Neuronal stem cell (in vitro differentiated cells): ENCODE data around the gene CD59.

Source experiments
- DNase-seq: peaks from one replicate; pipeline ENCODE4 v3.0.0-alpha.2; 2013; ENCODE audit warnings: low spot score
- H2AFZ ChIP-seq: one replicate; pipeline ENCODE4 v1.6.1; 2013; ENCODE audit warnings: mild to moderate bottlenecking, low read length, inconsistent platforms
- H2AK5ac ChIP-seq: 2 replicates; pipeline ENCODE4 v1.6.1; 2013; ENCODE audit warnings: low read depth, mild to moderate bottlenecking, inconsistent platforms, low read length, moderate library complexity, mixed read lengths
- H2BK120ac ChIP-seq: 2 replicates; pipeline ENCODE4 v1.6.1; 2013; ENCODE audit warnings: low read depth, mild to moderate bottlenecking, inconsistent platforms, low read length, moderate library complexity, mixed read lengths
- H2BK12ac ChIP-seq: one replicate; pipeline ENCODE4 v1.6.1; 2013; ENCODE audit warnings: low read length, inconsistent platforms
- H2BK15ac ChIP-seq: 2 replicates; pipeline ENCODE4 v1.6.1; 2013; ENCODE audit warnings: mild to moderate bottlenecking, low read length, inconsistent platforms, mixed read lengths
- H2BK5ac ChIP-seq: one replicate; pipeline ENCODE4 v1.6.1; 2013; ENCODE audit warnings: inconsistent platforms, mild to moderate bottlenecking, low read length, moderate library complexity
- H3K14ac ChIP-seq: one replicate; pipeline ENCODE4 v1.6.1; 2013; ENCODE audit warnings: low read length, inconsistent platforms
- H3K18ac ChIP-seq: 2 replicates; pipeline ENCODE4 v1.6.1; 2013; ENCODE audit warnings: low read length, inconsistent platforms
- H3K23ac ChIP-seq: 2 replicates; pipeline ENCODE4 v1.6.1; 2013; ENCODE audit warnings: low read depth, mild to moderate bottlenecking, mixed read lengths, low read length, inconsistent platforms; ENCODE audit not compliant: poor library complexity
- H3K27ac ChIP-seq: replicated peaks from 3 replicates; pipeline ENCODE4 v1.5.1; 2013; ENCODE audit warnings: low read length, inconsistent platforms
- H3K27me3 ChIP-seq, 3 experiments: 2 replicates each; pipeline ENCODE4 v1.6.1; 2013; ENCODE audit warnings: low read length in 3 of 3, mild to moderate bottlenecking in 2 of 3, inconsistent platforms in 1 of 3, low read depth in 1 of 3, mixed read lengths in 1 of 3, moderate library complexity in 1 of 3; ENCODE audit not compliant: control insufficient read depth in 3 of 3, insufficient read depth in 3 of 3
- H3K36me3 ChIP-seq, 2 donors: replicated peaks in 1 of 2; 2 replicates each; pipeline ENCODE4 v1.6.1; 2013; ENCODE audit warnings: low read length in 2 of 2; ENCODE audit not compliant: control insufficient read depth in 2 of 2, insufficient read depth in 2 of 2
- H3K4ac ChIP-seq: 2 replicates; pipeline ENCODE4 v1.6.1; 2013; ENCODE audit warnings: inconsistent platforms, mild to moderate bottlenecking, low read length, moderate library complexity
- H3K4me1 ChIP-seq, 2 donors: 1 replicate in 1 of 2; 2 replicates in 1 of 2; pipeline ENCODE4 v1.6.1; 2013; ENCODE audit warnings: low read length in 2 of 2, low read depth in 1 of 2; ENCODE audit not compliant: control insufficient read depth in 2 of 2, insufficient read depth in 1 of 2
- H3K4me2 ChIP-seq: one replicate; pipeline ENCODE4 v1.6.1; 2013; ENCODE audit warnings: mild to moderate bottlenecking, low read length, inconsistent platforms; ENCODE audit not compliant: insufficient read depth, poor library complexity, severe bottlenecking
- H3K4me3 ChIP-seq, 2 donors: 2 replicates each; pipeline ENCODE4 v1.5.1; 2013; ENCODE audit warnings: low read length in 2 of 2, mild to moderate bottlenecking in 2 of 2, inconsistent platforms in 1 of 2, moderate library complexity in 1 of 2
- H3K79me1 ChIP-seq: one replicate; pipeline ENCODE4 v1.6.1; 2013; ENCODE audit warnings: low read depth, mild to moderate bottlenecking, inconsistent platforms, low read length, moderate library complexity
- H3K9ac ChIP-seq: one replicate; pipeline ENCODE4 v1.6.1; 2013; ENCODE audit warnings: mild to moderate bottlenecking, low read depth, low read length, inconsistent platforms; ENCODE audit not compliant: poor library complexity
- H3K9me3 ChIP-seq, 2 donors: replicated peaks in 1 of 2; 2 replicates each; pipeline versions ENCODE3 to v1.6.1; 2013; ENCODE audit warnings: low read length in 2 of 2, mild to moderate bottlenecking in 2 of 2, inconsistent platforms in 1 of 2, low read depth in 1 of 2, mixed read lengths in 1 of 2, moderate library complexity in 1 of 2; ENCODE audit not compliant: control insufficient read depth in 2 of 2, insufficient read depth in 1 of 2
- H4K8ac ChIP-seq: one replicate; pipeline ENCODE4 v1.6.1; 2013; ENCODE audit warnings: low read depth, mild to moderate bottlenecking, inconsistent platforms, low read length, moderate library complexity
- H4K91ac ChIP-seq: one replicate; pipeline ENCODE4 v1.6.1; 2013; ENCODE audit warnings: low read length, low read depth, mild to moderate bottlenecking, inconsistent platforms; ENCODE audit not compliant: poor library complexity
- WGBS, 2 donors: extraction: QIAGEN DNeasy Blood & Tissue Kit; methylation state at CpG; one replicate each; pipeline ENCODE4 v1.1.7; 2013; ENCODE audit warnings: missing lambda C conversion rate in 2 of 2, mixed read lengths in 1 of 2; ENCODE audit not compliant: insufficient read length in 2 of 2, insufficient replicate concordance in 1 of 2; ENCODE audit errors: extremely low coverage in 2 of 2; 5-methylcytosine and 5-hydroxymethylcytosine counted together

Gene CD59

DNA sequence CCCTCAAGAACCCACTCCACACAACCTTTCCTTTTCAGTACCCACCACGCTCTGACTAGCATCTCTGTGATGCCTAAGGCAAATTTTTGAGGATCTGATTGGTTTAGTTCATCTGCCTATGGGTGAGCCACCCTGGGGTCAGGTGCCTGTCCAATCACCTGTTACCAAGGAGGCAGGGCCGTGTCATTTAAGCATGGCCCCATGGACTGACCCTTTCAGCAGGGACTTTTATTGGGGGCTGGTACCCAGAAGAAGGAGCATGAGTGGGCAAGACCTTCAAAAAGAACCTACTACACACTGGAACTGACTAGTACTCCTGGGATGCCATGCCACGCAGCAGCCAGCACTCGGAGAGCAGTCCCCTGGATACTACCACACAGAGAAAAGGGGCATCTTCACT, 64.0 kb downstream of the CD59 start:
- Histone ChIP-seq H4K8ac (no peak overlapping the region), H3K9ac (no peak overlapping the region), H3K4me1 (peaks cover 2 to 32% of the 10 kb centered on the region in 2 donors), H3K4me3 (no peak overlapping the region), H3K23ac (no peak overlapping the region), H3K4ac (no peak overlapping the region), H2BK120ac (no peak overlapping the region), H2BK15ac (no peak overlapping the region), H3K27me3 (no peaks in the 10 kb centered on the region), H2BK5ac (no peak overlapping the region), H3K9me3 (no peaks in the 10 kb centered on the region), H3K4me2 (no peak overlapping the region), H3K27ac (no peak overlapping the region), H3K14ac (no peak overlapping the region), H3K18ac (no peak overlapping the region), H3K79me1 (no peaks in the 10 kb centered on the region), H4K91ac (no peak overlapping the region), H3K36me3 (no peaks in the 10 kb centered on the region), H2AK5ac (no peak overlapping the region), H2AFZ (no peak overlapping the region), H2BK12ac (no peak overlapping the region)
- no peak for DNase-seq
- WGBS, 2 donors: no CpG with 5 or more reads among the region's 4 CpGs

DNA sequence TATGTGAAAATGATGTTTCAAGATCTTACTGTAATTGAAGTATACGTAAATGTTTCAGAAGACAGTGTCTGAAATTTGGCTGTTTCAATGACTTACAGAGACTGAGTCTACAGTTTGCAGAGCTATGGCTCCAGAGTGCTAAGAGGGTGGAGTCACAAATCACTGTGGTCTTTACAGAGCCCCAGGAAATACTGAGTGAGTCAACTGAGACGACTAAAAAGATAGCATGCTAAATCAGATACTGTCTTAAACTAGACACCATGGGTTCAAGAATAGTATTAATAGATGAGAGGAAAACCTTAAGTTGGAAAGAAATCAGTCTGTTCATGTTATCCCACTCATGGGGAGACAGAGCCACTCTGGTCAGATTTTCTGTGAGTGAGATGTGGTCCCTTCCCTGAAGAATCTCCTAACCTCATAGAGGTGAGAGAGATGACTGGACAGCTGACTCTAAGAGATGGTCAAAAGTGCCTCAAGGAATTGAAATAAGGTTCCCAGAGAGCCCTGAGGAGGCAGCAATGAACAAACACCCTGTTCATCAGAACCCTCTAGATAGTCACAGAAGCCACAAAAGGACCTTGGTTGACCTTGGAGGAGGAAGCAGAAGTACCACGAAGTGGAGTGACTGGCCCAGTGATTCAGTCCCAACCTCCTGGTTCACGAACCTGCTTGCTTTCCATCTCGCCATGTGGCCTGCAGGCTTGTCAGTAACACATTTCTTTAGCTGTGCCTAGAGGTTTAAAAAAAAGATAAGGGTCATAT, 65.8 kb downstream of the CD59 start:
- Histone ChIP-seq H3K4me3 (no peak overlapping the region), H3K9ac (no peak overlapping the region), H3K23ac (no peak overlapping the region), H2BK5ac (no peak overlapping the region), H3K27me3 (no peaks in the 10 kb centered on the region), H3K79me1 (no peaks in the 10 kb centered on the region), H2BK12ac (no peak overlapping the region), H2BK15ac (no peak overlapping the region), H3K4me2 (no peak overlapping the region), H4K8ac (no peak overlapping the region), H3K36me3 (no peaks in the 10 kb centered on the region), H3K4me1 (peaks cover 2 to 32% of the 10 kb centered on the region in 2 donors), H3K14ac (no peak overlapping the region), H2BK120ac (no peak overlapping the region), H3K9me3 (no peaks in the 10 kb centered on the region), H3K4ac (no peak overlapping the region), H2AK5ac (no peak overlapping the region), H3K27ac (no peak overlapping the region), H2AFZ (no peak overlapping the region), H4K91ac (no peak overlapping the region), H3K18ac (no peak overlapping the region)
- WGBS, 2 donors: no CpG with 5 or more reads among the region's 5 CpGs
- DNase-seq: no peak

DNA sequence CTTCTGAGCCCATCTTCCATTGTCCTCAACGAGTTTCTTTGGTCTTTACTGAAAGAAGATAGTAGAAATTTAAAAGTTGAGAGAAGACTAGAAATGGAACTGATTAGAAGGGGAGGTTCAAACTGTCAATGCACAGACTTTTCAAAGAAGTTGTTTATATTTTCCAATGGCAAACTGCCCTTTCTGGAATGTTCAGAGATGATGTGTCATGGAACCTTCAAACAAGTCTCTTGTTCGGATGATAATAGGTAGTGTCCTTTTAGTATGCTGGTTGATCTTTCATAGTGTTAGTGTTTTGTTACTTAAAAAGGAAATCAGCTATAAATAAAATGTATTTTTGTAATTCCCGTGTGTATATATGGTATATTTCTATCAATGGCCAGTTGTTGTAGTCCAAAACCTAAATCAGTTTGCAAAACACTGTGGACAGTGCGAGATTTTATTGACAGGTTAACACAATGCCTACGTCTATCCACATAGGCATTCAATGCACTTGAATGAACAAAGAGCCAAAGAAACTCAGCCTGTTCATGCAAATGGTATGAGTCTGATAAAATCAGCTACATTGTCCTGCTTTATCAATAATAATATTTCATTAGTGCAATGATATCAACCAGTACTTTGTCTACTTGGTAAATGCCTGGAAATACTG, 66.5 kb downstream of the CD59 start:
- peaks cover 0 to 1% of the 10 kb centered on the region in 2 donors for H3K36me3 ChIP-seq
- no peak overlapping the region for H2BK5ac ChIP-seq
- H3K4me3 ChIP-seq: no peak overlapping the region
- peaks cover 0 to 5% of the 10 kb centered on the region in 2 donors for H3K9me3 ChIP-seq
- H3K27ac ChIP-seq: no peak overlapping the region
- no peak overlapping the region for H2AK5ac ChIP-seq
- no peak overlapping the region for H3K9ac ChIP-seq
- H3K79me1 ChIP-seq: no peaks in the 10 kb centered on the region
- no CpG with 5 or more reads among the region's 5 CpGs for WGBS, 2 donors
- H2BK120ac ChIP-seq: no peak overlapping the region
- no peaks in the 10 kb centered on the region for H3K27me3 ChIP-seq
- no peak overlapping the region for H3K4ac ChIP-seq
- H2AFZ ChIP-seq: no peak overlapping the region
- no peak overlapping the region for H4K91ac ChIP-seq
- H3K4me2 ChIP-seq: no peak overlapping the region
- no peak overlapping the region for H3K14ac ChIP-seq
- no peak overlapping the region for H2BK12ac ChIP-seq
- DNase-seq: no peak
- no peak overlapping the region for H4K8ac ChIP-seq
- no peak overlapping the region for H2BK15ac ChIP-seq
- H3K4me1 ChIP-seq: peaks cover 2 to 32% of the 10 kb centered on the region in 2 donors
- no peak overlapping the region for H3K18ac ChIP-seq
- no peak overlapping the region for H3K23ac ChIP-seq

DNA sequence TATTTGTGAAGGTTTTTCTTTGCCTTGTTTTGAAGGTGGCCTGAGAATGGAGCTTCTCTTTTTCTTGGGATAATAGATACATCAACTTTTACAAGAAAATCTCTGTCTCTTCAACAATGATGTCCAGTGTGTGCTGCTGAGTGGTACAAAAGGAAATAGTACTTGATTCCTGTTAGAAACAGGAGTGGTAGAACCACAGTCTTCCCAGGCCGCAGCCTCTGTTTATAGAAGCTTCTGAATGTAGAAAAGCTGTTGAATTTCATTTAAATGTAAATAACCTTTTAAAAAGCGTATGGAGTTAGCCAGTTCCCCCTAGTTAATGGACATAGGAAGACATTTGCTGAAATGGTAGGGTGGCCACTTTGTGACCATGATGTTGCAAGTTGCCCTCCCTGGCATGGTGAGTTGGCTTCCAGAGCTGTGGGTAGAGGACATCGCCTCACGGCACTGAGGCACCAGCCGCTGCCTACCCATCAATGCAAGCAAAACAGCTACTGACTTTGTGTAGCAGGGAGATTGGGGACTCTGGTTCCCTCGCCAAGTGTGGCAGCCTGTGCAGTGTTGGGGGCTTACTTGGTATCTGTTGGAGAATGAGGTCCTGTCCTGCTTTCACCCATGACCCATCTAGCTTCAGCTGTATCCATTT, 67.1 kb downstream of the CD59 start:
- no peak overlapping the region for H3K9ac ChIP-seq
- H3K27me3 ChIP-seq: no peaks in the 10 kb centered on the region
- H2AK5ac ChIP-seq: no peak overlapping the region
- peak overlapping the region; percentile 20 for H2AFZ ChIP-seq
- peaks cover 0 to 10% of the 10 kb centered on the region in 2 donors for H3K9me3 ChIP-seq
- no peak overlapping the region for H4K91ac ChIP-seq
- no peak overlapping the region for H3K18ac ChIP-seq
- H3K4me2 ChIP-seq: no peak overlapping the region
- no peaks in the 10 kb centered on the region for H3K79me1 ChIP-seq
- no peak overlapping the region for H2BK5ac ChIP-seq
- no peak overlapping the region for H2BK15ac ChIP-seq
- no peak overlapping the region for H3K23ac ChIP-seq
- peaks cover under 1 to 32% of the 10 kb centered on the region in 2 donors for H3K4me1 ChIP-seq
- H3K14ac ChIP-seq: no peak overlapping the region
- no peak overlapping the region for H2BK12ac ChIP-seq
- H4K8ac ChIP-seq: no peak overlapping the region
- no peak overlapping the region for H2BK120ac ChIP-seq
- no peak overlapping the region for H3K4ac ChIP-seq
- WGBS, 2 donors: no CpG with 5 or more reads among the region's 6 CpGs
- no peak for DNase-seq
- H3K4me3 ChIP-seq: no peak overlapping the region
- H3K27ac ChIP-seq: no peak overlapping the region
- peaks cover 0 to 4% of the 10 kb centered on the region in 2 donors for H3K36me3 ChIP-seq
